Measurements from ENCODE around the gene NKAIN2.

The NKAIN2 gene

GRCh38 chr6:124792386-124792785 lies 988.7 kb downstream of the NKAIN2 start:
- DNase-seq: no peak

GRCh38 chr6:124793398-124793797 lies 989.7 kb downstream of the NKAIN2 start:
- DNase-seq: no peak

- DNase-seq: peak; percentile 54
Observed at GRCh38 chr6:124795643-124796463, 992.2 kb downstream of the NKAIN2 start.

- DNase-seq: peak; percentile 11
Observed at GRCh38 chr6:124796464-124796970, 992.9 kb downstream of the NKAIN2 start.

- DNase-seq: no peak
Observed at GRCh38 chr6:124797224-124797623, 993.6 kb downstream of the NKAIN2 start.

- no peak for DNase-seq
Observed at GRCh38 chr6:124798942-124799496, 995.4 kb downstream of the NKAIN2 start.

GRCh38 chr6:124799638-124800037 lies 996.0 kb downstream of the NKAIN2 start:
- no peak for DNase-seq

GRCh38 chr6:124800222-124800621 lies 996.6 kb downstream of the NKAIN2 start:
- DNase-seq: no peak

GRCh38 chr6:124812067-124812466 lies 1008.4 kb downstream of the NKAIN2 start:
- no peak for DNase-seq

- DNase-seq: no peak
Observed at GRCh38 chr6:124819346-124819745, 1015.7 kb downstream of the NKAIN2 start.

- DNase-seq: no peak
Observed at GRCh38 chr6:124822204-124822613, 1018.5 kb downstream of the NKAIN2 start.

GRCh38 chr6:124822721-124823120 lies 1019.1 kb downstream of the NKAIN2 start:
- DNase-seq: no peak

GRCh38 chr6:124823240-124824111 lies 1019.8 kb downstream of the NKAIN2 start:
- no peak for DNase-seq

GRCh38 chr6:124825564-124825963 lies 1021.9 kb downstream of the NKAIN2 start:
- DNase-seq: peak; percentile 64

GRCh38 chr6:124829822-124830221 lies 1026.2 kb downstream of the NKAIN2 start:
- no peak for DNase-seq

- no peak for DNase-seq
Observed at GRCh38 chr6:124830506-124830905, 1026.8 kb downstream of the NKAIN2 start.

GRCh38 chr6:124854338-124854922 lies 1050.8 kb downstream of the NKAIN2 start:
- DNase-seq: peak; percentile 24

GRCh38 chr6:124857746-124858145 lies 1054.1 kb downstream of the NKAIN2 start:
- no peak for DNase-seq

- DNase-seq: no peak
Observed at GRCh38 chr6:124858564-124858963, 1054.9 kb downstream of the NKAIN2 start.

- no peak for DNase-seq
Observed at GRCh38 chr6:124859366-124859765, 1055.7 kb downstream of the NKAIN2 start.

GRCh38 chr6:124866040-124866439 lies 1062.4 kb downstream of the NKAIN2 start:
- no peak for DNase-seq

GRCh38 chr6:124867121-124867520 lies 1063.5 kb downstream of the NKAIN2 start:
- DNase-seq: peak; percentile 66

- no peak for DNase-seq
Observed at GRCh38 chr6:124868481-124868880, 1064.8 kb downstream of the NKAIN2 start.
